Germinal center (tissue), 1 donor: ENCODE measurements around the gene HERPUD2.
A peak's percentile ranks its signal among the peaks of the same experiment; 100 is the strongest.
"Not testable (repeated sequence)": the region's sequence is repeated elsewhere in the genome, so short reads cannot be mapped to it uniquely, and the experiment has no call there.

Experiments used
- DNase-seq: peaks from one replicate; pipeline ENCODE4 v3.0.0; 2012; ENCODE audit warnings: mixed read lengths, low spot score

HERPUD2 gene

DNA sequence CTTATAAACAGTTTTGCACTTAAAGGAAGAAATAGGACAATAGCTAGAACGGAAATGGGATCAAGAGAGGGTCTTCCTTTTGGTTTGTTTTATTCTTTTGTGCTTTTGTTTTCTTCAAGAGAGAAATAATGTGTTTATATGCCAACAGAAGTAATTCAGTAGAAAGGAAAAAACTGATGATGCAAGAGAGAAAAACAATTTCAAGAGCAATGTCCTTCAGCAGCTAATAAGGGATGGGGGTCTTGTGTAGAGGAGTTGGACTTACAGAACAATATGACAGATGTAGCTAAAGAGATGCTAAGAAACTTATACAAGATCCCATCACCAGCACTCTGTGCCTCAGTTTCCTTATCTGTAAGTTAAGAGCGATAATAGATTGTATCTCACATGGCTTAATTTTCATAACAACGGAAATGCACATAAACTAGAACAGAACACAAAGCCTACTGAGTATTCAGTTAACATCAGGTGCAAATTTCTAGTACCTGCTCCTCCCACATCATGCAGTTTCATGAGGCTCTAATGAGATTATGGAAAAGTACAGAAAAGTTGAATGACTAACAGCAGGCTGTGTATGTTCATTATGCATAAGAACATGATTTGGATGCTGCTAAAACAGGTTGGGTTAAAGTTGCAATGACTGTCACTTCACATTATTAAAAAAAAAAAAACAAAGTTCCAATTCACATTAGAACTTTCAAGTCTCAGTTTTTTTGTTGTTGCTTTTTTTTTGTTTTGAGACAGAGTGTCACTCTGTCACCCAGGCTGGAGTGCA is 17.2 kb downstream of the HERPUD2 start:
- DNase-seq: no peak

DNA sequence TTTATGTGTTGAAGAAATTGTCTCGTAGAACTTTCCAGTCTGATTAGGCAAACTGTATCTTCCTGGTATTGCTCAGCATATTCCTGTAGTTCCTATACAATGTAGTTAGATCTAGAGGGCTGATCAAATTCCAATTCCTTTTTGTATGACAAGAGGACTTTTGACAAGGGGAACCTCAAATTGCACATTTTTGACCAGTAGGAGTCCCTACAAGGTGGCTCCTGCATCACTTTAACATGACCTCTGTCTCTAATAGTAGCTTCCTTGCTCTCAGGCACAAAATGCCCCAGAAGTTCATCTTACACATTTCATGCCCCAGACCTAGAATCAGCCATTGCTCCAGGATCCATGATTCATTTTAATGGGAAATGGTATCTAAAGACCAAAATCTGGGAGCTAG is 18.7 kb downstream of the HERPUD2 start:
- DNase-seq: no peak

DNA sequence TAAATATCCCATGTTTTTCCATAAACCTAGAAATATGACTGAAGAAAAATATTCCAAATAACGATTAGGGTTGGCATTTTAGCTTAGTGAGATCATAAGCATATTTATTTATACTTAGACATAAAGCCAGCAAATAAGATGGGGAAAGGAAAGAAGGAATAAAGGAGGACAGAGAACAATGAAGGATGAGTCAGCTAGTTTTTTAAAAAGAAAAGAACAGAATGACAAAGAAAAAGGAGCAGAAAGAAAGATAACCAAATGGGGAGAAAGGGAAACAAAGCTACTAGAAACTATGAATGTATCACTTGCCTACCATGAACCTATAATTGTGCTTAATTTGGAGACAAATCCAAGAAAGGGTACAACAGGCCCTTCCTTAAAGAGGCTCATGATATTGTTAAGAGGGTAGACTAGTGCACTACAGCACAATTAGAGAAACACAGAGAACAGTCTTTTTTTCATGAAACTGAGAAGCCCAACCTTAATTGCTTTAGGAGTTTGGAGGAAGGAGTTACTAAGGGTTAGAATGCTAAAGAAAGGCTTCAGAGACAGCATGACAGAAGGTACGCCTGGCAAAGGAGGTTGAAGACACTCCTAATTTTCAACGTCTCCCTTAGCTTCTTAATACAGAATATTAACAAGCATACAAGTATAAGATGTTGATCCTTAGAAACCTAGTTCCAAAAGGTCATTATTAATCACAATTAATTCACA is 23.9 kb downstream of the HERPUD2 start:
- no peak for DNase-seq

DNA sequence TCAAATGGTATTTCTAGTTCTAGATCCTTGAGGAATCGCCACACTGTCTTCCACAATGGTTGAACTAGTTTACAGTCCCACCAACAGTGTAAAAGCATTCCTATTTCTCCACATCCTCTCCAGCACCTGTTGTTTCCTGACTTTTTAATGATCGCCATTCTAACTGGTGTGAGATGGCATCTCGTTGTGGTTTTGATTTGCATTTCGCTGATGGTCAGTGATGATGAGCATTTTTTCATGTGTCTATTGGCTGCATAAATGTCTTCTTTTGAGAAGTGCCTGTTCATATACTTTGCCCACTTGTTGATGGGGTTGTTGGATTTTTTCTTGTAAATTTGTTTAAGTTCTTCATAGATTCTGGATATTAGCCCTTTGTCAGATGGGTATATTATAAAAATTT is 34.5 kb downstream of the HERPUD2 start:
- not testable (repeated sequence) for DNase-seq

DNA sequence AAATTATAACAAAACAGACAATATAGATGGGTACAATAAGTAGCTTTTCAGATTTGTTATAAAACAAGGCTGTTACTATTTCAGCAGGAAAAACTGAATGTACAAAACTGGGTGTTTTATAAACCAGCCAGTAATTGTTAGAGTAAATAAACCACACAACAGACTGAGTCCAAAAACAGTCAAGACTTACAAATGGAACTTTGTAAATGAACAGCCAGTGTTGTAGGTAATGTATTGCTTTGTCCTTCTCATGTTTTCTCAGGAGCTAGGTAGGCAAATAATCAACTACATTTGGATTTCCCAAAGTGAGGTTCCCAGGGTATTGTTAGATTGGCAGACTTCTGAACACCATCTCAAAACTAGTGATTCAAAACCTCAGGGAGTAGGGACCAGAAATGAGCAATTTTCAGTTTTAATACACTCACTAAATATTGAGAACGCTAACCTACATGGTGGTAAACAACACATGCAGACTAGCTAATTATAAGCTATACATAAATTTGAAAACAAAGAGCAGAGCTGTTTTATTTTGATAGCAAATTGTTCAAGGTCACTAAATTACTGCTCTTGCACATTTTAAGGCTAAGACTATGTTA is 36.2 kb downstream of the HERPUD2 start:
- no peak for DNase-seq

DNA sequence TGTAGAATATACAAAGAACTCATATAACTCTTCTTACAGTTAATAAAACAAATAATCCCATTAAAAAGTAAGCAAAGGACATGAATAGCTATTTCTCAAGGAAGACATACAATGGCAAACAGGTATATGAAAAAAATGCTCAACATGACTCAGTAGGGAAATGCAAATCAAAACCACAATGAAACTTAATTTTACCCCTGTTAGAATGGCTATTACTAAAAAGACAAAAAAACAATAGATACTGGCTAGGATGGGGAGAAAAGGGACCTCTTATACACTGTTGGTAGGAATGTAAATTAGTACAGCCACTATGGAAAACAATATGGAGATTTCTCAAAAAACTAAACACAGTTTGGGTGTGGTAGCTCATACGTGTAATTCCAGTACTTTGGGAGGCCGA is 37.8 kb downstream of the HERPUD2 start:
- no peak for DNase-seq

DNA sequence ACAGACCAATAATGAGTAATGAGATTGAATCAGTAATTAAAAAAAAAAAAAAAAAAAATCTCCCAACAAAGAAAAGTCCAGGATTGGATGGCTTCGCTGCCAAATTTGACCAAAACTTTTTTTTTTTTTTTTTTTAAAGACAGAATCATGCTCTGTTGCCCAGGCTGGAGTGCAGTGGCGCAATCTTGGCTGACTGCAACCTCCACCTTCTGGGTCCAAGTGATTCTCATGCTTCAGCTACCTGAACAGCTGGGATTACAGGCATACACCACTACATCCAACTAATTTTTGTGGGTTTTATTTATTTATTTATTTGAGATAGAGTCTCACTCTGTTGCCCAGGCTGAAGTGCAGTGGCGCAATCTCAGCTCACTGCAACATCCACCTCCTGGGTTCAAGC is 40.4 kb downstream of the HERPUD2 start:
- not testable (repeated sequence) for DNase-seq

DNA sequence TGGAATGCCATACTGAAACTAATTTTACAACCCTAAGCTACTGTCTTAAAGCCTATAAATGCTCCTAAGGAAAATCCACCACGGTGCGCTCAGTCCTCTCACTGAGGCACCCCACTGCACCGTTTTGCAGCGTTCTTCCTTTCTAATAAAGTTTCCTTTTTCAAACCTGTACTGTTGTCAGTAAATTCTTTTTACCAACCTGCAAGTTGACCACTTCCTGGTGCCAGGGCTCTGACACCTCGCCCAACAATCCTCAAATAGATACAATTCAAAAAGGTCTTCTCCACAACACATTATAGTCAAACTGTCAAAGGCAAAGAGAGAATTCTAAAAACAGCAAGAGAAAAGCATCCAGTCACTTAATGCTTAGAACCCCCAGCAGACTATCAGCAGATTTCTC is 42.8 kb downstream of the HERPUD2 start:
- no peak for DNase-seq

DNA sequence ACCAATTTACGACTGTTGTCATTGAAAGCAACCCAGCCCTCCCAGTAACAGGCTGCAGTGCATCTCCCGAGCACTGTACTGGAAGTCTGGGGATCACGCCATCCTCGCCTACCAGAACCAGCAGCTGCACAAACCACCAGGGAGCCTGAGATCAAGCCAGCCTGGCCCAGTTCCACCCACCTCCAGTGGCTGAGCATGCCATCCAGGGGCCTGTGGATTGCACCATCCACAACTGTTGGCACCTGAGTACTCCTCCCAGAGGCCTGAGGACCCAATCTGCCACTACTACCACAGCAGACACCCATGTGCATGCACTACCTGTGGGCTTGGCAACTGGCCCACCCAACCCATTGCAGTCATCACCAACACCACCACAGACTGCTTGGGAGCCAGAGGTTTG is 44.2 kb downstream of the HERPUD2 start:
- DNase-seq: no peak

DNA sequence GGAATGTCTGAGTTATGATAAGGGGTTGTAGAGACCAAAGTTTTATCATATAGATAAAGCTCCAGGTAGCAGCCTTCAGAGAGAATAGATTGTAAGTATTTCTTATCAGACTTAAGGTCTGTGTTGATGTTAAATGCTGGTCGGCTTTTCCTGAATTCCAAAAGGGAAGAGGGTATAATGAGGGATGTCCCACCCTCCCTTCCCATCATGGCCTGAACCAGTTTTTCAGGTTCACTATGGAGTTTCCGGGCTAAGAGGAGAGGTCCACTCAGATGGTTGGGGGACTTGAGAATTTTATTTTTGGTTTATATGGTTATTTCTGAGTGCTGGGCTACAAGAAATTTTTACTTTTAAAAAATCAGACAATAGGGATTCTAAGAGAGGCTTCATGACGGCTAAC is 45.2 kb downstream of the HERPUD2 start:
- DNase-seq: no peak

DNA sequence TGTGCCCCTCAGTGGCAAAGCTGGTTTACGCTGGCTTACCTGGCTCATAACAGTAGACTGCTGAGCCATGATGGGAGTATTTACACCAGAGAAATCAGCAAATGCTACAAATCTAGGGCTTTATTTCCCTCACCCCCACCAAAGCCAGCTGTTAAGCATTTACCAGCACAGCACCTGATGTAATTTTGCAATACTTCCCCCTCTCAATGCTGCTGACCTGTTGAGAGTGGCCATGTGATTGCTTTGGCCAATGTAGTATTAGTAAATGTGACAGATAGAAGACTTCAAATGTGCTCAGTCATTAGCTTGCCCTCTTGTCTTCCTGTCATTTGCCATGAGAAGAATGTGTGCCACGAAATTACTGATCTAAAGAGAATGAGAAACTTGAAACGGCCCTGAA is 46.6 kb downstream of the HERPUD2 start:
- DNase-seq: no peak

DNA sequence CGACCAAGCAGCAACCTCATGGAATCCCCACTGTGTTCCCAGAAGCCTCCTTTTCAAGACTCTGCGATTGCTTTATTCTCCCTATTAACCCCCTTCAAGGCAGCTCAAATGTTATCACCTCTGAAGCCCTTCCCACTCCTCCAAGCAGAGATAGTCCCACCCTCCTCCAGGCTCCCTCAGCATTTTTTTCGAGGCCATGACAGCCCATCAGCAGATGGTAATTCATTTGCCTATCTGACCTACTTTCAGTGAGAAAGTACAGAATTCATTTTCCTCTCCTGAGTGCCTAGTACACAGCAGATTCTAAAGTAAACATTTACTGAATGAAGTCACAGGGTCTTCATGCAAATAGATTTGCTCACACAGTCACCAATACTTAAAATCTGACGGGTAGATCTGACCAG is 47.8 kb downstream of the HERPUD2 start:
- DNase-seq: no peak

DNA sequence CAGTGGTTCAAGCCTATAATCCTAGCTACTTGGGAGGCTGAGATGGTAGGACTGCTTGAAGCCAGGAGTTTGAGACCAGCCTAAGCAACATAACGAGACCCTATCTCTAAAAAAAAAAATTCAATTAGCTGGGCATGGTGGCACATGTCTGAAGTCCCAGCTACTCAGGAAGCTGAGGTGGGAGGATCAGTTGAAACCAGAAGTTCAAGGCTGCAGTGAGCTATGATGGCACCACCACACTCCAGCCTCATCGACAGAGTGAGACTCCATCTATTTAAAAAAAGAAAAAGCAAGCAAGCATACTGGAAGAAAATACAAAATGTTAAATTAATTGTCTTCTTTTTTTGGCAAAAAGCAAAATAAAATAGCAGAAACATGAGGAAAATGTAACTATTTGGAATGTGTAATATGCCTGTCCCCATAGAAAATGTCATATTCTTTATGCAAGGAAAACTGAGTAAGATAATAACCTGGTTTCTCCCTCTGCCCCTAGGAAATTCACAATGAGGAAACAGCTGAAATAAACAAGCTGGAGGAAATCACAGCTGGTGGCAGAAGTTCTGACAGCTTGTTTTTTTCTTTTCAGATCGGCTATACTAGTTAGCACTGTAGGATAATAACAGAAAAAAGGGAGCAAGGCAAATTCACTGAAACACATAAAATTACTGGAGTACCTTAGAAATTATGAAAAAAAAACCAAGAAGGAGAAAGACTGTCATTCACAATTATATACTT is 48.5 kb downstream of the HERPUD2 start:
- no peak for DNase-seq

DNA sequence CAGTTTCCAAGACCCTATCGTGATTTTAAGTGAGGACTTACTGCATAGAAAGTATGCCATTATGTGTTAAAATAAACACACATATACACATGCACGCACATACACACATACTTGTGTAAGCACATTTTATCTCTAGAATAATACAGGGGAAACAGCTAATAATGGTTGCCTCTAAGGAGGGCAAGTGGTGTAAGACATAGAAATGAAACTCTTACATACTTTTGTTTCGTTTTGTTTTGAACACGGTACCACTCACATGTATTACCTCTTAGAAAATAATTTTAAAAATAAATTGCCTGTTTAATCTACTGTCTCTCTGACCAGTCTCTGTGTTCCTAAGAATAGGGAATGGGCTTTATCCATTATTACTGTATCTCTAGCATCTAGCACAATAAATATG is 49.2 kb downstream of the HERPUD2 start:
- no peak for DNase-seq

DNA sequence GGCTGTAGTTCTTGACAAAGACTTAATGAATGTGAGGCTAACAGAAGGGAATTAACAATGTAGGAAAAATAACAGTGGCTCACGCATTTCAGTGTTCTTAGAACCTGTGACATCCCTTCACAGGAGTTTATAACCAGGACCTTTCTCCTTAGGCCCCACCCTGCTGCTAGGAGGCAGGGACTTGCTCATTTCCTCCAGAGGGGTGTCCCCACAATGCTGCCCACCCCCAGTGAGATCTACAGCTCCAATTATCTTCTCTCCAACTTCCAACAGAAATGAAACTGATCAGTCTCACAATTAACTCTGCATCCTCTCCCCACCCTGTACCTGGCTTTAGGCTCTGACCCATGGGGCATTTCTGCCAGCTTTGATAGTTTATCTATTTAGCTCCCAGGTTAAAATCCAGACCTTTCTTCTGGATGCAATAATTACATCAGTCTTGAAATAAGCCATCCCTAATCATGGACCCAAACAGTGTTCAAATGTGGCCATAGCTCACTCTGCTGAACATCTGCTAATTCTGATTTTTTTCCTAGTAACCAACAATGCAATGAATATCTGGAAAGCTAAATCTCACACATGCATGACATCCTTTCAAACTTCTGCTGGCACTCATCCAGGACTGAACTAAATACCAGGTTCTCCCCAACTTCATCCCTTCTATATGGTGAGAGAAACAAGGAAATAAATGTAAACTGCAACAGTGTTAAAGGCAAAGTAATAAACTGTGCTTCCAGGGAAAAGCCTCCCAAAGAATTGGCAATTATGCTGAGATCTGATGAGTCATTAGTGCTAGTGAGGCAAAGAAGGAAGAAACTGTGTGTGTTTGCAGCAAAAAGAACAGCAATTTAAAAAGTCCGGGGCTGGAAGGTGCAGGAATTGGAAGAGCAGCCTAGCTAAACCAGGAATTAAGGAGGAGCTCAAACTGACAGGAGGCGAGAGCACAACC is 64.6 kb downstream of the HERPUD2 start:
- no peak for DNase-seq

DNA sequence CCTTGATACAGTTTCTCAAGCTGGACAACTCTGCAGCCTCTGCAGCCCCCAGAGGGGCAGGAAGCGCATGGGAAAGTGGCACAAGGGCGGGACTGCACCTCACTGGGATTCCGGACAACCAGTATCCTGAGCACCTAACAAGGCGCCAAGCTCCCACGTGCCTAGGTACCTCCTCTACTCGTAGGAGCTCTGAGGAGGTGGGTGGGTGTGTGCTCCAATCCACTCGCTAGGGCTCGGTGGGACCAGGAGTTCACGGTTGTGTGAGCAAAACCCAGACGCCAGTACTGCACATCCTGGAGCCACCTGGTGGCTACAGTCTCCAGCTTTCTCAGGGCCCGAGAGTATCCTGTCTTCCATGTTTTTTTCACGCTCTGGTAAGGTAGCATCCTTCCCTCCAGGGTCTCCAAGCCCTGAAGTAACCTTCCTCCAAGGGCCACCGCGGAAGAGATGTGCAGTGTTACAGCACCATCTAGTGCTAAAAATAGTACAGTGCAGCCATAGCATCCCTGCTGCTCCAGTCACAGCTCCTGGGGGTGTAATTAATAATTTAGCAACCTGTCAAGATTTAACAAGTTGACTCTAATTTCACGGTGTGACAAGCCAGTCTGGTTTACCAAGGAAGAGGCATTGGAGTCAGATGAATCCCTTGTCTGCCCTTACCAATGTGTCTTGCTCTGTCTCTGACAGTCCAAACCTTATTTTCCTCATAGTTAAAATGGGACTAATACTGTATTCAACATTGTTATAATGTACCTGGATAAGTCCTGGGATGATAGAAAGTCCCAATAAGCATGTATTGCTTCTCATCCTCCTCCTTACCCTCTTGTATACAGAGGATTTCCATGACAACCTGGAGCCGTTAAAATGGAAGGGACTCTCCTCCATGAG is 70.4 kb downstream of the HERPUD2 start:
- peak; percentile 56 for DNase-seq

DNA sequence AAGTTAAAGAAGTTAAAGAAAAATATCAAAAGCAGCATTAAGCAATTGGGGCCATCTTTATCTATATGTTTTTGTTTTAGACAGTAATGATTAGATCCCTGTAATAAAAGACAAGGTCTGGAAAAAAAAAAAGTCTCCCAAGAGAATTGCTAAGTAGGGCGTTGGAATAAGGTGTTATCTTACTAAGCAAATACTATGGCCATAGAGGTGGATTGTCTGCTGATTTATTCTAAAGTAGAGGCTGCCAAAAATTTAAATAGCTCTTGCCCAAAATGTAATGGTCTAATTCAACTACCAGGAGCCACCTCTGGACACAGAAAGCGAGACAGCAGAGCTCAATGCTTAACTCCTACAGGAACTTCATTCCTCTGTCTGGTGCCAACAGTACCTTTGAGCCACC is 71.6 kb downstream of the HERPUD2 start:
- DNase-seq: no peak

DNA sequence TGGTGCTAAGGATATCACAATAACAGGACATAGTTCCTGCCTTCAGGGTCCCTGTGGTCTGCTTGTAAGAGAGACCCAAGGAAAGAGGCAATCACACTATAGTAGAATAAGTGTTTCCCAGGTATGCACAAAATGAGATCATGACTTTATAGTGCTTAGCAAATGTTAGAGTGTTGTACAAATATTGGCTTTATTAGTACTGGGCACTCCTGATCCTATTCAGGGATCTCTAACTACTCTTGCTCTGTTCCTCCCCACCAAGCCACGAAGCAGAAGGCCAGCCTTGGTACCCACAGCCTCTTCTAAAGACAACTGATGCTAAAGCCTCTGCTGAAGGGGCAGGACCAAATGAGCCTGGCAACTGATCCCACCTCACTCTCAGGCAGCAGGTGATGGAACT is 75.1 kb downstream of the HERPUD2 start:
- DNase-seq: no peak

DNA sequence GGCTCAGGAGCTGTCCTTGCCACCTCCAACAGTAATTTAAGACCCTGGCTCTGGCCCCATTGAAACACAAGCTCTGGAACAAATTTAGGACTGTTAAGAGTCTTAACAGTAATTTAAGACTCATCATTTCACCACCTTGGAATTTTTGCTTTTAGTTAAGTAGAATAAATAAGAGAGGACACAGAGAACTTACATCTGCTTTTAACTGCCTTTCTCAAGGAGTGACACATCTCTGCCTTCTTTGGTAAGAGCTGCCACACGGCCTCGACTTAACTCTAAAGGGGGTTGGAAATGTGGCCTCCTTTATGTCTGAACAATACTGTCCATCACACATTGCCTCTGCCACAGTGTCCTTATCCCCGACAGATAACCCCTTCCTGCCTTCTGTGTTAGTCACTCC is 77.9 kb downstream of the HERPUD2 start:
- DNase-seq: no peak

DNA sequence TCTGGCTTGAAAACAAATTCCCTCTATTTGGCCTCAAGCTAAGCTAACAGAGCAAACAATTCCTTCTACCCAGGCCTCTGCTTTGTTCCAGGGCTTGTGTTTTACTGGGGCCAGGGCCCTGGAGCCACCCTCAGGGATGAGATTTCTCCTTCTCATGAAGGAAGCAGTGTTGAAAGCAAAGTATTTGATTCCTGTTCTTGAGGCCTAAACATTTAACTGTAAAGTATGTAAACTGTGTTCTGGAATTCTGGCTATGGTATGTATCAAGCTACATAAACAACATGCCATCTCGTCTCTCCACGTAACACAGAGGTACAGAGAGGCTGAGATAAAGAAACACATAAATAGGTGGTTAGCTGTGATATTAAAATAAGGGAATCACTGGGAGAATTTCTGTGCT is 81.8 kb downstream of the HERPUD2 start:
- DNase-seq: no peak

DNA sequence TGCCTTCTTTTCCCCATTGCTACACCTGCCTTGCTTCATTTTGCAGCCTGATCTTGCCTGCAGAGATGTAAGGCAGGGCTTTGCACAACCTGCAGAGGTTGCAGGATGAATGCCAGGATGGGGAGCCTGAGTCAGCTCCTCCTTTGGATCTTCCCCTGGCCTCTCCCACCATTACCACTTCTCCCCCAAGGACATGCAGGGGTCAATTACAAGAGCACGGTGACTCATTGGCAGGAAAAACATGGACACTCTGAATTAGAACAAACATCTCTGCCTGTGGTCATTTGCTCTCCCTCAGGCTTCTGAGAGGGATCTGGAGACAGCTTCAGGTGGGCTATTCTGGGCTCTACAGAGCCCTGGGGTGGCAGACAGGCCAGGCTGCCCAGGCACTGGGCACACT is 89.2 kb downstream of the HERPUD2 start:
- no peak for DNase-seq
